GM19467 (cell line): ENCODE data around the gene PAMR1.

Source experiments
- ATAC-seq: cut with Tn5 transposase; IDR thresholded peaks from one replicate; pipeline ENCODE4 v1.9.1; 2021; ENCODE audit warnings: mild to moderate bottlenecking, moderate library complexity; ENCODE audit not compliant: unreplicated experiment

PAMR1 gene

DNA sequence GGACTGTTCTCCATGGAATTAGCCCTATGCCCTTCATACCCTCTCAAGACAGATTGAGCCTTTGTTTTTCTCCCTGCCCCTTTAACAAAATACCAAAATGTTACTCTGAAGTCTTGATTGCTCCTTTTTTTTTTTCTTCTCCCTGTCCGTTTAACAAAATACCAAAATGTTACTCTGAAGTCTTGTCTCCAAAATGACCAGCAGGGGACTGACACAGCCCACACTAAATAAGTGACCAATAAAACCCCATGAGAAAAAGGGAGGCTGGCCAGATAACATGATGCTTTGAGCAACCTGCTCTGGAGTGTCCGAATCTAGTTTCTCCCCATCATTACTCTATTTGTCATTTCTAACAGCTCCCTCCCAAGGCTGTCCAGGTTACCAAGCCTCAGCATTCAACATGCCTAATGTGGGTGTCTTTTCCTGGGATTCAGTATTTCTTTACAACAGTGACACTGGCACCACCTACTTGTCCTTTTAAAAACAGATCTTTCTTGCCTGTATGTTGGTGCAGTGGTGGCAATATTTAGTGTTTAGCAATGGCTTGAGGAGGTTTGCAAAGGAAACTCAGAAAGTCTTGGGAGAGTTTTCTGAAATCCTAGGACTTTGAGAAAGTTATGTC lies 63.4 kb downstream of the PAMR1 start:
- ATAC-seq = no peak

DNA sequence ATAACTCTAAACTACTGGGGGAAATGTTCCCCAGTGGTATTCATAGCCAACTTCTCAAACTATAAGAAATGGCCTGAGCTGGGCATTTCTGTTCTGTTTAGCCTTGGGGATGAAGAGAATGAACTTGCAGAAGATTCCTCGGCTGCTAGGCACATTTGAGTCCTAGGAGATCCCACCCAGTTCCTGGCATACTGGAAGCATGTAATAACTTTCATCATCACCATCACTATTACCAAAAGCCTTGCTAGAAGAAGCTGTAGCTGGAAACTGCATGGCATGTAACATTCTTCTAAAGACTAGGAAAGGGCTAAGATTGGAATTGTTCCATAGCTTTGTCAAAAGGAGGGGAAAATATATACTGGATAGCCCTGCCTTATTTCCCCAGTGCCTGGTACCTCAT lies 65.9 kb downstream of the PAMR1 start:
- no peak for ATAC-seq

DNA sequence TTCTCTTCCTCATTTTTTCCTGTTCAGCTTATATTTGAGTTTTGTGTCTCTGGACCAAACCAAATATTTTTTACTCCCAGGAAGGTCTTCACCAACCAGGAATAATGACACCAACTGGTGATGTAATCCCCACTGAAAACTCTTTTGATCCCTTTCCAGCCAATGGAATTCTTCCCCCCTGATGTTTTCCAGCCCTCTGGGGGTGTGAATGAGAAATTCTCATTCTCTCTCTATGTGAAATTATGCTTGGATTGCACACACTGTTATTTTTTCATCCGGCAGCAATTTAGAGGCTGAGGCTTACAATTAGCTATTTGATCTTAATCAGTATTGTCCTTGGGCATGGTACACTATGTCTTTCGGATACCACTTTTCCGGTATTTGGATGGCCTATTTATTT lies 66.6 kb downstream of the PAMR1 start:
- ATAC-seq = no peak

DNA sequence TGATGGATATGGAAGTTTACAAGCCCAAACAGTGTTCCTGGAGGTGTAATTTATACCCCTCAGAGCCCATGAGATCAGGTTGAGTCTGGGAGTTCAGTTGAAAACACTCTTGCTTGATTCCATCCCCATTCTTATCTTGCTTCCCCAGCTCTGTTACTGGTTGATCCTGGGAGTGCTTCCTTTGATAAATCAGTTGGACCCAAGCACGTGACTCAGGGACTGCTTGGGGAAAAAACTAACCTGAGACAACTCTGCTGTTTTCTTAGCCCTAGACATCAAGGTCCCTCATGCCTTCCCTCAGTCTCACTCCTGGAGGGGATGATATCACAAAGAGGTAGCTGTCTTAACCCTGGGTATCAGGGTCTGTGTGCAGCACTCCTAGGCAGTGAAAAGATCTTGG lies 71.1 kb downstream of the PAMR1 start:
- ATAC-seq = no peak

DNA sequence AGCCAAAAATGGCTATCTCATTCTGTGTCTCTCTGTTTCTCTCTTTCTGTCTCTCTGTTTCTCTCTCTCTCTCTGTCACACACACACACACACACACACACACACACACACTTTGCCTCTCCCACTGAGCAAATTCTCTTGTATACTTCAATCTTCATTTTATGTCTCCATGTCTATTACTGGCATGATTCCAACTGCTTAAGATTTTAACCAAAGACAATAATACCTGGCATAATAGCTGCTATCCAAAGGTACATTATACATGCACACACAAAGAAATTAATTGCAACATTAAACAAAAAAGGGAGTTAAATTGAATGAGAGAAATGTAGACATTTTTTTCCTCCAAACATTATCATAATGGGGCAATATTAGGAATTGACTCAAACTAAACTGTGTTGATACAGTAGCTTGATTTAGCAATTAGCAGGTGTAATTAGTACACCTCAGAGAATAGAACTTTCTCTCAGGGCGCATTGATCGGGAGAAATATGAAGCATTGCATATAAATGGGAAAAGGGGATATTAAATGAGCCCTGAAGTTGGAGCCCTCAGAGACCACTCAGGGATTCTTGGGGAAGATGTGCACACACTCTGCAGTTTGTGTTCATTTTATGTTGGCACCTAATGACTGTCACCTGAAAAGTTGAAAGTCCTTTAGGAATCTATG lies 88.7 kb downstream of the PAMR1 start:
- no peak for ATAC-seq

DNA sequence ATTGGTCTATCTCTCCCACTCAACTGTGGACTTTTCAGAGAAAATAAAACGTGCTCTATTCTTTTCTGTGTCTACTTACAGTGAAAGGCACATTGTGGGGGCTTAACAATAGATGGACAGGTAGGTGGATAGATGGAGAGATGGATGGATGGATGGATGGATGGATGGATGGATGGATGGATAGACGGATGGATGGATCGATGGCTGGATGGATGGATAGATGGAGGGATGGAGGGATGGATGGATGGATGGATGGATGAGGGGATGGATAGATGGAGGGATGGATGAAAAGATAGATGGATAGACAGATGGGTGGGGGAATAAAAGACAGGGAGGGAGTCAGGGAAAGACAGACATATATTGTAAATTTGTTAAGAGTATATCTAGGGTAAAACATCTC lies 91.8 kb downstream of the PAMR1 start:
- ATAC-seq = no peak

DNA sequence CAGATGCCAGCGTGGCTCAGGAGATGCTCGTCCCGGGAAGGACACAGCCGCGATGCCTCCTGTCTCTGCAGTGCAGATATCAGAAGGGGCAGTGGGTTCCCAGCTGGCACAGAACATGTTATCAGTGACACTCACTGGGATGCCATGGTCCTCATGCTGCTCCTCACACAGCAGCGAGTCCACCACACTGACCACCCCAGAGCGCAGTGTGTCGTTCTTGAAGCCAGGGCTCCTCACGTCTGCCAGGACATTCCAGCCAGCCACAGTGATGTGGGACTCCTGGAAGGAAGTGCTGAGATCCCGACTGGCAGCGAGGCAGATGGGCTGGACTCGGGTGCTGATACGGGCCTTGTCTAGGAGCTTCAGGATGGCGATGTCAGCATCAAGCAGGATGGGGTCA lies 93.0 kb downstream of the PAMR1 start:
- no peak for ATAC-seq

DNA sequence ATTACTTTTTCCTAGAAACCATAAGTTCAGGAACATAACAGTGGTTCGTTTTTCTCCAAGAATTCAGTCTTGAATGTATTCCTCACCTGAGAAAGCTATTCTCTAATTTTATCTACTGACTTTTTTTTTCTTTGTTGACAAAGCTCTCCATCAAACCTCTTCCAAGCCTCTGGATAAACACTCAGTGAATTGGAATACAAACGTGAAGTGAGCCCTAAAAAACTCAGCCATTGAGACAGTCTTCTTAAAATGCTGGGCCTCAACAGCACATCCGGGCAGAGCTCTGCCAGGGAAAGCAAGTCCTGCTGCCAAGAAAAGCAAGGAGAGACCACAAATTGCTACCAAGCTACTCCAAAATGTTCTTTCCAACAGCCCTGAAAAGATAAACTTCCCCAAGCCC lies 98.3 kb downstream of the PAMR1 start:
- no peak for ATAC-seq

DNA sequence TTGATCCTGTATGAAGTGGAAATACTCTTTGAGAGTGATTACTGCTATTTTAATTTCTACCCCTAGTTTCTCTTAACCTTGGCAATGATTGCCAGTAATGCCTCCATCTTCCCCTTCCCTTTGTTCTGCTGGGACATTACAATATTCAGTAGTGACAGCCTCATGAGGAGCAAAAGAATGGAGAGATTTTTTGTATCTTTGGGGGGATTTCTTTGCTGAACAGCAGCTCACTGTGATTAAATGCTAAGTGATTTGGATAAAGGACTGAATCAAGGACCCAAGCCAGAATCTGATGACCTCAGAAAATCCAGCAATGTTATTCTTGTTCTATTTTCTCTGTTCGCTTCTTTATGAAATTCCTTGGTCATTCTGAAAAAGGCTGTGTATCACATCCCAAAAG lies 99.1 kb downstream of the PAMR1 start:
- no peak for ATAC-seq

DNA sequence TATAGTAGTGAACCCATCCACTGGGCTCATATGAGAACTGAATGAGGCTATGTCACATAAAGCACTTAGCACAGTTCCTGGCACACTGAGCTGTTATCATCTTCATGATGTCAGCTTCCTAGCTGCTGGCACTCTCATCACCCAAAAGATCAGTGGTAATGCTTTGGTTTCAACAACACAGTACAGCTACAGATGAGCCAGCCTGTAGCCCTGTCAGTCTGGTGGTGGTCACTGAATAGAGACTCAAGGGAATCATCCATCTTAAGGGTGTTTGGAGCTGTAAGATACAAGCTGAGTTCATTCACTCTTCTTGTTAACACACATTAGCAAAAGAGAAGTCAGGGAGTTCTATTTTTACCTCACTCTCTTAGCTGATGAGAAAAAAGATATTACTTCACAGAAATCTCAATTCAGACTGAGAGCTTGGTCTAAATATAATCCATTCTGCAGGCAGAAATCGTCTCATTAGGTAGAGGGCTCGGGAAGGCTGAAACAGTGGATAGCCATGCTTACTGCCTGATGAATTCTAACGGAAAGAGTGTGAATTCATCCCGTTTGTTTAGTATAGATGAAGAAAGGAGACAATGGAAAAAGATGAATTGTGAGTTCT lies 99.7 kb downstream of the PAMR1 start:
- ATAC-seq = no peak

DNA sequence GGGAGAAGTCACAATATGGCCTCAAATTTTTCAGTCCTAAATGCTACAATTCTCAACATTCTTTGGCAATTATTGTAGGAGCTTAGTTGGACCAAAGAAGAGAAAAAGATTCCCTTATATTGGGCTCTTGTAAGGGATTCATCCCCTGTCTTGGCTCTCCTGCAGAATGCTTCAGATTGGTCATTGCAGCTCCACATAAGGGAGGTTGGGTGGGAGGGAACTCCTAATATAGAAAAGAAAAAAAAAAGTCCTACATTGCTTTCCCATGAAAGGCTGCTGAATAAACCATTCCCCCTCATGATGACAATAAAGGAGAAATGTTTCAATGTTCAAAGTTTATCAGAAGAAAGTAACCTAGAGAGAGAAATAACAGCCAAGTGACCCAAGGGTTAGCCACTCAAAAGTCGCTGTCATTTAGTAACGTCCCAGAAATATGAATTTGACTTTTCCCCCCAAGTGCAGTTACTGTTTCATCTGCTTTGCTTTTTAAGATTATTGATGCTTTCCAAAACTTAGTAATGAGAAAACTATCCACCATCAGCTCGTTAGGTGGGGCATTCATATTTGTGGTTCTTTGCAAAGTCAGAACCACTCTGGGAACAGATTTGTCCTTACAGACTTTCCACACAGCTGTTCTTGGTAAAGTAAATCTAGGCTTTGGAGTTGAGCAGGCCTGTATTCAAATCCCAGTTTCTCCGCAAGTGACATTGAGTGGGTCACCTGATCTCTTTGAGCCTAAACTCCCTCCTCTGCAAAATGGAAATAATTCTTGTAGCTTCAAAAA lies 101.1 kb downstream of the PAMR1 start:
- ATAC-seq = no peak

DNA sequence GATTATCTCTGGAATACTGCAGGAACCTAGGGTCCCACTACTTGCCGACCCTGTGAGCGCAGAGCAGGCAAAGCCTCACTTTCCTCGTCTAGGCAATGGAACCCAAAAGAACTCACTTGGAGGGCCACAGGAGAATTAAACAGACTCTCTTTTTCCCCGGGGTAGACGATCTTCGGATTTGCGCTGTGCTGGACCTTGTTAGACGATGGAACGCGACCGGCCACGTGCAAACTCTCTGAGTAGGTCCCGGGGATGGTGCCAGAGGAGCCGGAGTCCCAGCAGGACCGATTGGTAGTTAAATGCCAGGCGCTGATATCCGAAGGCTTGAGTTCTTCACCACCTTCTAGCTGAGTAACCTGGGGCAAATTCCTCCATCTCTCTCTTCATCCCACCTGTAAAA lies 105.0 kb downstream of the PAMR1 start:
- no peak for ATAC-seq

DNA sequence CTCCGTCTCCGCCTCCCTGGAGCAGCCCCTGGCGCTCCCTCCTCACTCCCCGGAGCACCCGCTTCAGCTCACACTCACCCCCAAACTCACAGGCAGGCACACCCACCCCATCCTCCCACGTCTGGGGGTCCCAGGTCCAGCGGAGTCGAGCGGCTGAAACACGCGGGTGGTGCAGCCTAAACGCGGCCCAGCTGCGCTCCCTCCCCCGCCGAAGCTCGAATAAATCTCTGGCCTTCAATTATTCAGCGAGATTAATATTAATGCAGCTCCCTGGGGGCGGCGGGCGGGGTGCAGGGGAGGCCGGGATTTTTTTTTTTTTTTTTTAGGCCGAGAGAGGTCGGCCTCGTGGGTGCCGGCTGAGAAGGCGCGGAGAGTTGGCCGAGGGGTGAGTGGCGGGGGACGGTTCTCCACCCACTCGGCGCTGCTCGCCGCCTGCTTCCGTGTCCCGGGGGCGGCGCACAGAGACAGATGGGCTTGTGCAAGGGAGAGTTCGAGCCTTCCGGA lies 105.5 kb downstream of the PAMR1 start:
- no peak for ATAC-seq

DNA sequence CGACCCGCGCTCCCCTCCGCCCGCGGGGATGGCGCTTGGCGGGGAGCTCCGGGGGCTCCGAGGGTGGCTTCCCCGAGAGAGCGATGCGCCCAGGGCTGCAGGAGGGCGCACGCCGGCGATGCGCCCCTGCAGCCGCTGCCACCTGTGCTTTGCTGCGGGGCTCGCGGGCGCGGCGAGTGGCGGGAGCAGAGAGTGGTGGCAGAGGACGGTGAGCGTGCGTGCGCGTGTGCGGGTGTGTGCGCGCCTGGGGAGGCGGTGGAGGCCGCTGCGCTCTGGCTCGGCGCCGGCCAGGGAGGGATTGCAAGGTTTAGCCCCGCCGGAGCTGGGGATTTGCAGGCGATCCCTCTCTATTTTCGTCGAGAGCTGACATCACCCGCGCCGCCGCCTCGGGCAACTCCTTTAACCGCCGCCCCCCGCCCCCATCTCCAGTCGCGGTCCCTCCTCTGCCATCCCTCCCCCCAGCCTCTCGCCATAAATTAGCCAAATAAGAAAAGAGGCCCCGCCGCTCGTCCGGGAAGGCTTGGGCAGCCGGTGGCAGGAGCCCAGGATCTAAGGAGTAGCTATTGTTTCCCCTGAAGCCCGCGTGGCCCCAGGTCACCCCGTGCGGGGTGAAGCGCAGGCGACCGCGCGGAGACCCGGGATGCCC lies 106.1 kb downstream of the PAMR1 start, which contains the start of gene SLC1A2:
TSS of gene SLC1A2 (minus strand) at position 375 of the 646 bp plus-strand sequence. CDS start 592 bp downstream, outside the sequence.
- no peak for ATAC-seq

DNA sequence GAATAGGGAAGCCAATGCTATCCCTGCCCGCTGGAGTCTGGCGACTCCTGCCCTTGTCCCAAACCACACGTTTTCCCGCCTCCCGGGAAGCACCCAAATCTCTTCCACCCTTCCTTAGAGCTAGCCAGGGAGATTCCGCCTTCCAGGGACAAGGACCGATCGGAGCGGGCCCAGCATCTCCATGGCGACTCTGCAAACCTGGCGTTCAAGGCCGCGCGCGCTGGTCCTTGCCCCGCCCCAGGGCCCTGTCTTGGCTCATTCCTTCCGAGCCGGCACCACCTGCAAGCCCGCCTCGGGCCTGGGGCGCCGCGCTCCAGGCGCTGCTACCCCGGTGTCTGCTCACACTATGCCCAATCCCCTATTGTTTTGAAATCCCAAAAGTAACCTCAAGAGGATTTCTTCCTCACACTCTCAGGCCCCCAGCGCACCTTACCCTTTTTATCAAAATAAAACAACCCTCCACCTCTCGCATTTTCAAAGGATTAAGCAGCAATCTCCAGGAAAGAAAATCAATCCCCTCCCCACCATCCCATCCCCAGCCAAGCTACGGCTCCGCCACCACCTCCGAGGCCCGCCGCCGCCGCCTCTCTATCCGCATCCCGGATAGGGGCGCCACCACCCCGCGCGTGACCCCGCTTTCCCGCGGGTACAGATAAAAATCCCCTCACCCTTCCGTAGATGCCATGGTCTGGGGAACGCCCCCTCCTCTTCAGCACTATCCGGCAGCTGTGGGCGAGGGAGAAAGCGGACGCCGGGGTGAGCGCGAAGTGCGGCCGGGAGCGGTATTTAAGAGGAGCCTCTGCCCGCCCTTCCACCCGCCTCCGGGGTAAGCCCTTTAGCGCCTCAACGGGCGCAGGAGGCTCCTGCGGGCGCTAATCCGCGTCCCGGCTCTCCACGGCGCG lies 106.9 kb downstream of the PAMR1 start:
- no peak for ATAC-seq

DNA sequence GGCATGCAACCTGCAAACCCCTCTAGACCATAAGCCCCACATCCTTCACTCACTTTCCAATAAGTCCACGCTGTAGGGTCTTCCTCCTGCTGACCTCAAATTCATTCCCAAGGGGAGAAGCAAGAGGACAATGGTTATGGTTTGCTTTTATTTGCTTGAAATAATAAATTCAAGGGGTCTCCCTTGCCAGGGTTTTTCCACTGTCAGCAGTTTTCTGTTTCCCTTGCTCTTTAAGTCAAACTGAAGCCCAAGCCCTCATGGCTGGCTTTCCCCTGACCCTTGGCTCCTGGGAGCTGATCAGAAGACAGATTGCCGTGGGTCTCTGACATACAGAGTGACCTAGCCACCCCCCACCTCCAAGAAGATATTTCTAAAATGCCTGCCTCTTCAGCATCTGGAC lies 109.9 kb downstream of the PAMR1 start:
- ATAC-seq = no peak

DNA sequence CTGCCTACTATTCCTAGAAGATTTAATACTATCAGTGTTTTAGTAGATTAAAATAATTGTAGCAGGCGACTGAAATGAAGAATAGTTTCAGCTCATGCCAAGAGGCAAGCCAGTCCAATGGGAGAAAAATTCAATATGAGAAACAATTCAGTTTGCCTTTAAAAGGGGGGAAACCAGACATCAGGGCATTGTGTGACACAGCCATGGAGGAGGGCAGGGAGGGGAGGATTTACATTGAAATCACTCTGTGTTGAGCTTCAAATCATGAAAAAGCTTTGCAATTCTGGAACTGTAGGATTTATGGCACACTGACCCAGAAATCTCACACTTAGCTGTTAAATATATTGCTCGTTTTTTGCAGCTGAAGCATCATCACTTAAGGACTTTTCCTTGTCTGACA lies 110.6 kb downstream of the PAMR1 start:
- no peak for ATAC-seq

DNA sequence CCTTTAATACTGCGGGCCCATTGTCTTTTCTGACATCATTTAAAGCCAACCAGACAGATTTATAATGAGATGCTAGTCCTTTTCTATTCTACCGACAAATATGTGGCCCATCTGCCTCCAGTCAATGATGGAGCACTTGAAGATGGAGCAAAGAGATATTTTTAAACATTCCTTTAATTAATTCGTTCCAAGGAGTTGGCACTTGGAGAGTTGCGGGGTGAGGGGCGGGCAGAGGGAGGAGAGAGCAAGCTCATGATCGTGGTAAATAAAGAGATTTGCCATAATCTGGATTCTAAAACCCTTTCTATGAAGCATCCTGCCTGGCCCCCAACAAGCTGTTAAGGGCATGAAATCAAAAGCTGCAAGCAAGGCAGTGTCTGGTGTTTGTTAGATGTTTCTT lies 111.1 kb downstream of the PAMR1 start:
- ATAC-seq = no peak

DNA sequence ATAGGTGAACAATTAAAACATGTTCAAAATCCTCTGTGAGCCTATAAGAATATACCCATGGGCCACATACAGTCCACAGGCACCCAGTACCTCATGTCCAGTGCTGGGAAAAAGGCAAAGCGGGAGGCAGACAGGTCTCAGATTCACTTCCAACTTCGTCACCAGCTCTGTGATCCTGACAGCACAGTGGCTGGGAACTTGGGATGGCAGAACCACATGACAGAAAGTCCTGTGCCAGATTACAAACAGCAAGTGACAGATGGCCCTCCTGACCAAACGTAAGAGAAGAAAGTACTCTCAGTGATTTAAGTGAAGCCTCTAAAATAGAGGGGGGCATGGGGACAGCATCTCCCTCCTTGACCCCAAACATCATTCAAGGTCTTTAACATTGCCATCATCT lies 111.8 kb downstream of the PAMR1 start:
- no peak for ATAC-seq

DNA sequence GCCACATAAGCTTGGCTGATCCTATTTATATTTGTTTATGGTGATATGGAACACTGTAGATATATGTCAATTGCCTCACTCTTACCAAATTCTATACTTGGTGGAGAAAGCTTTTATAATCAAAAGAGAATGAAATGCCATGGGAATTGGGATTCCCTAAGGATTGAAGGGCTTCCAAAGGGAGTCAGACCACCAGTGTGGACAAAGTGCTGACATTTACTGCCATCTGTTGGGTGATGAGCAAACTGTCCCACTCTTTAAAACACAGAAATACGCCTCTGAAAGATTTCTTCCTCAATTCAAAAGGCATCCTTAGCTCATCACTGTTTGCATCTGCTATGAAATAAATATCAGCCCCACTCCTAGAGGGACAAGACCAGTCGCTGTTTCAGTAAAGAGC lies 113.1 kb downstream of the PAMR1 start:
- no peak for ATAC-seq
